ENCODE results near the gene GBP2.

The GBP2 gene

DNA sequence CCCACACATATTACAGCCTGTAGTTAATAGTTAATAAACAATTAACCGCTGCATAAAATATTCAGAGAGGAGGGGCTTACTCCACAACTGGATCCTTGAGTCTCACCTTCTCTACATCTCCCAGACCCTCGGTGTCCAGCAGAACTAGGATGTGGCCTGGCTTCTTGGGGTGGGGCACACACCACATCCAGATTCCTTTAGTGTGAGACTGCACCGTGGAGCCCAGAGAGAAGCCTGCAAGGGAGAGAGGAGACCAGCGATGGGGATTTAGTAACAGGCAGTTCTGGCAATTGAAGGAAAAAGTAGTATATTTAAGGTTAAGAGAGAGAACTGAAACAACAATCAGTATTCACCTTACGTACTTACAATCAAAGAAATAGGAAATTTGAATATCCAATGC is 65.8 kb downstream of the GBP2 start:
- DNase-seq = no peak

Measured in midbrain (tissue), 1 donor.